GM19463 (cell line): Measurements from ENCODE around the gene PLSCR3.

Source experiments
- ATAC-seq: cut with Tn5 transposase; IDR thresholded peaks from one replicate; pipeline ENCODE4 v1.9.1; 2021; ENCODE audit warnings: mild to moderate bottlenecking, moderate library complexity; ENCODE audit not compliant: unreplicated experiment

Gene PLSCR3

DNA sequence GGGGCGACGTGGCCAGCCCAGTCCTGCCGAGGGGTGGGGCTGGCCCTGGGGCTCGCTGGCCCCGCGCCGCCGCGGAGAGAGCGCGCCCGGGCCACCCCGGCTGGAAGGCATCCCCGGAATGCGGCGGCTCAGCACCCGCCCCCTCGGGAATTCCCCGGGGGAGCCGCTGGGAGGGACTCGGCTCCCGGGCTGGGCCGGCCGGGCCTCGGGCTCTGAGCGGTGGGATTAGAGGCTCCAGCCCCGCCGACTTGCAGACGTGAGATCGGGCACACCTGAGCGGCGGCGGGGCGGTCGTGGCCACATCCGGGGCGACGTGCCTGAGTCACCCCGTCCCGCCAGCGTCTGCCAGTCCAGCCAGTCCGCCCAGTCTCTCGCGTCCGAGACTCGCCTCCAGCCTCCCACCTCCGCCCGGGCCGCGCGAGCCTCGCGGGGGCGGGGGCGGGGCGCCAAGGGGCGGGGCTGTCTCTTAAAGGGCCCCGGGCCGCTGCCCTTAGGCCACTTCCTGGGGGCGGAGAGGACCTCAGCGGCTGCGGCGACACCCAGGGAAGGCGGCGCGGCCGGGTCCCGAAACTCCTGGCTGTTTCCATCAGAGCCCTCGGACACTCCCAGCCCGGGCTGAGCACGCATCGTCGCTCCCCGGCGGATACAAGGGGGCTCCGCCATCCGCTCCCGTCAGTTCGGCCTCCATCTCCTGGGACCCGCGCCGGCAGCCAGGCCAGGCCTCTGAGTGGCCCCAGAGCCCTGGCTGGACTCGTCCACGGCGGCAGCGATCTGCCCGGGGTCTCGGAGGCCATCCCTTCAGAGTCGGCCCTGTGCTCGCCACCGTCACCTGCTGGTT lies 42.4 kb downstream of the PLSCR3 start, which contains the start of gene KCTD11:
Gene KCTD11 (plus strand): TSS at position 498 of the 838 bp plus-strand sequence.
- ATAC-seq = peak; percentile 68

DNA sequence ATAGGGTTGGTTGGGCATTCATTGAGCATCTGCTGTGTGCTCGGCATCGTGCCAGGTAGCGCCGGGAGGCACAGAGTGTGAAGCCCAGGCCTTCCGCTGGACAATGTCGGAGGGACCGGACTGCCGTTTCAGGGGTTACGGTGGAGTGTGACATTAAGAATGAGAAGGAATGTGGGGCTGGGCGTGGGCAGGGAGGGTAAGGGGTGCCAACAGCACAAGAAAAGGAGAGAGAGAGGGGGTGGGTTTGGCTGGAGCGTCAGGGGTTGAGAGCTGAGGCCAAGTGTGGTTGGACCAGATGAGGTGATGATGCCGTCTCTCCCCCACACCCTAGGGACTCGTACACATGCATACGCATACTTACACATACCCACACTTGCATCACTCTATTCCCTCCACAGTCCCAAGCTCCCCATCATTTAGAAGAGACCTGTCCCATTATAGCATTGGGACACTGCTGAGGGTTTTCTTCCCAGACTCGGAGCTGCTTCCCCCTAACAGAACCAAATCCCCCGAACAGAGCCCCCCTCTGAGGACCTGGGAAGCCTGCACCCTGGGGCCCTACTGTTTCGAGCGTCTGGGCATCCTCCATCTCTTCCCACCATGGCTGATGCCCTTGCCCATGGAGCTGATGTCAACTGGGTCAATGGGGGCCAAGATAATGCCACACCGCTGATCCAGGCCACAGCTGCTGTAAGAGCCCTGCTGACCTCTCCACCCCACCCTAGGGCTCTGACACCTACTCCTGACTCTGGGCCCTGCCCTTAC lies 45.7 kb downstream of the PLSCR3 start:
- ATAC-seq = no peak

DNA sequence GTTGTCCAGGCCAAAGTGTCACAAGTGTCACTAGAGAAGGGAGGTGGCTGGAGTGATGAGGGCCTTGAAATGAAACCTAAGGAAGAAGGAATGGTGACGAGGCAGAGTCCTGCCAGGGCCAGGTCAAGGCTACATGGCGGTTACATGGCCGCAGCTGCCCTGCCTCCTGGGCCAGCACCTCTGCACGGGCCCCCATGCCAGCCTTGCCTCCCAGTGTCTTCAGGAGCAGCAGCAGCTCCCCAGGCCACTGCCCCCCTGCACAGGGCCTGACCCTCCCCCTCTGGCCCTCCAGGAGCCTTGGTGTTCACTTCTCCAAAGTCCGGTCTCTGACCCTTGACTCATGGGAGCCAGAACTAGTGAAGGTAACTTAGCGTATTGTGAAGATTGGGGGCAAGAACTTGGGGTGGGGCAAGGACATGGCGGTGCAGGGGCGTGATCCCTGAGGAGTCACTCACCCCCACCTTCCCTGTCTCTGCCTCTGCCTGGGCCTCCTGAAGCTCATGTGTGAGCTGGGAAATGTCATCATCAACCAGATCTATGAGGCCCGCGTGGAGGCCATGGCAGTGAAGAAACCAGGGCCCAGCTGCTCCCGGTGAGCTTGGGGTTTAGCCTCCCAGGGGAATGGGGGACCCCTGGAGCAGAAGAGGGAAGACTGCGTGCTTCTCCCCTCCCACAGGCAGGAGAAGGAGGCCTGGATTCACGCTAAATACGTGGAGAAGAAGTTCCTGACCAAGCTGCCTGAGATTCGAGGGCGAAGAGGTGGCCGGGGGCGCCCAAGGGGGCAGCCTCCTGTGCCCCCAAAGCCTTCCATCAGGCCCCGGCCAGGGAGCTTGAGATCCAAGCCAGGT lies 46.5 kb downstream of the PLSCR3 start:
- no peak for ATAC-seq

DNA sequence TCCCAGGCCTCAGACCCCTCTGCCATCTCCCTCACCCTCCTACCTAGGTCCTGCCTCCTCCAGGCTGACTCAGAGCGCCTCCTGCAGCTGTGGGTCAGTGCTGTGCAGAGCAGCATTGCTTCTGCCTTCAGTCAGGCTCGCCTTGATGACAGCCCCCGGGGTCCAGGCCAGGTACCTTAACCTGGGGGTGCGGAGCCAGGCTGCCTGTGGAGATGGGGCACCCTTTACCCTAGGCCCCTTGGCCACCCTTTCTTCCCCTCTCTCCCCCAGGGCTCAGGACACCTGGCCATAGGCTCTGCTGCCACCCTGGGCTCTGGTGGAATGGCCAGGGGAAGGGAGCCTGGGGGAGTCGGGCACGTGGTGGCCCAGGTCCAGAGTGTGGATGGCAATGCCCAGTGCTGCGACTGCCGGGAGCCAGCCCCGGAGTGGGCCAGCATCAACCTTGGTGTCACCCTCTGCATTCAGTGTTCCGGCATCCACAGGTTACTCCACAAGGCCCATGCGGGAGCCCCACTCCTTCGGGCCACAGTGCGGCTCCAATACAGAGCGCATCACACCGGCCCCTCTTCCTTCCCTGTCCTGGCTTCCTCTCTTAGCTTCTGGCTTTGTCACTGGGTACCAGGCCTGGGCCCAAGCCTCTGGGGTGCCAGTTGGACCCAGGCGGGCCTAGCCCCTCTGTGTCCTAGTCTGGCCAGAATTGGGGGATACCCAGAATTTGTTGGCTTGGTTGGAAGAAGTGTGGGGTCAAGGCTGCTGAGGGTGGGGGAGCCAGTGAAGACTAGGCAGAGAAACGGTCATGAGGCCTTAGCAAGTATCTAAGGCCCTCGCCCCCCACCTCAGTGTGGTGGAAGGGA lies 47.3 kb downstream of the PLSCR3 start:
- ATAC-seq = no peak

DNA sequence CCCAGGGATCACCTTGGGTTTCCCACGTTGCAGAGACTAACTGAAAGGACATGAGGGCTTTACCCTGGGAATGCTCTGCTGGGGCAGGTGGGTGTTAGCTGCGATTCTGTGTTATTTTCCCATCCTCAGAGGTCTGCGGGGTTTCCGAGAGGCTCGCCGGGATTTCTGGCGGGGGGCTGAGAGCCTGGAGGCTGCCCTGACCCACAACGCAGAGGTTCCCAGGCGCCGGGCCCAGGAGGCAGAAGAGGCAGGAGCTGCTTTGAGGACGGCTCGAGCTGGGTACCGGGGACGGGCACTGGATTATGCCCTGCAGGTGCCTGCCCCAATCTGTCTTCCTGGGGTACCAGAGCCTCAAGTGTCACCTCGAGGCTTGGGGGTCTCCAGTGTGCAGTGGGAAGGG lies 51.1 kb downstream of the PLSCR3 start:
- no peak for ATAC-seq

DNA sequence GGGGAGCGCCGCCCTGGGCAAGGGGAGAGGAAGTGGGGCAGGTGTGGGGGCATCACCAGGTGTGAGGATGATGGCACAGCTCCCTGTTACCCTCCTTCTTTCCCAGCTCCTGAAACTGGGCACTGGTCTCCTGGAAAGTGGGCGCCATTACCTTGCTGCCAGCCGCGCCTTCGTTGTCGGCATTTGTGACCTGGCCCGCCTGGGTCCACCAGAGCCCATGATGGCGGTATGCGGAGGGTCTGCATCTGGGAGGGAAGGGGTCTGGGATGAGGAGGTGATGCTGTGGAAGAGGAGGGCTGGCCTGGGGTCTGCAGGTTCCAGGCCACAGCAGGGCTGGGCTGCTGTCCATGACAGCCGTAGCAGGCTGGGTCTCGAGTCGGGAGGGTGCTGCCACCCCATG lies 52.5 kb downstream of the PLSCR3 start:
- no peak for ATAC-seq

DNA sequence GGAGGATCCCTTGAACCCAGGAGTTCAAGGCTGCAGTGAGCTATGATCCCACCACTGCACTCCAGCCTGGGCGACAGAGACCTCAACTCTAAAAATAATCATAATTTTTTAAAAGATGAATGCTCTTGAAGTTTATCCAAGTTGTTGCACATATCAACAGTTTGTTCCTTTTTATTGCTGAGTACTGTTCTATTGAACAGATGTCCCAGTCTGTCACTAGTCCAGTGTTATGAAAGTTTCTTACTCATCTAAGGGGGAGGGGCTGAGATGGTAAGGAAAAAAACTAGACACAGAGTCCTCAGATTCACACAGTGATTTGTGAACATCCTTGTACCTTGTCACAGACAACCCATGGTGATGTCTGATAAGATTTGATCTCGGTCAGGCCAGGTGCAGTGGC lies 54.1 kb downstream of the PLSCR3 start:
- no peak for ATAC-seq
